HL-60/S4 (cell line): ENCODE data around the gene ANP32B.
"Not testable (repeated sequence)": the region's sequence is repeated elsewhere in the genome, so short reads cannot be mapped to it uniquely, and the experiment has no call there.

ENCODE experiments used
- in situ Hi-C: fragments of 300-500 bp; cut with MboI; formaldehyde crosslinking; loops from 2 replicates; pipeline ENCODE4 v1.14.3; 2022; ENCODE audit warnings: low sequenced_read_pairs

Gene ANP32B

DNA sequence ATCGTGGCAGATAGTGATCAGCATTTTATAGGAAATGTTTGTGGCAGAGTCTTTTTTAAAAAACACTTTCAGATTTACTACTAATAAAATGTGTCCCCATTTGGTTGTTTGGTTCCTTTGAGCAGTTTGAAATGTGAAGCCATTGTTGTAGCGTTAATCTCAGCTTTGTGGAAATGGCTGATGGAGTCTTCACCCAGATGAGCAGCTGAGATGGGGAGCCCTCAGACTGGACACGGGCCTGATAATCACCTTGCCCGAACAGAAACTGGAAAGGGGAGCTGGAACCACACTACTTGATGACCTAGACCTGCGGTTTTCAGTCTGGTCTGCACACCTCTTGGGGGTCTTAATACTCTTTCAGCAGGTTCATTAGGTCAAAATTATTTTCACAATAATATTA, 20.6 kb upstream of the ANP32B start:
- in situ Hi-C loops: no loop called here

- in situ Hi-C loops: no loop called here
Measured at GRCh38 chr9:97963232-97963631, 19.9 kb upstream of the ANP32B start.

DNA sequence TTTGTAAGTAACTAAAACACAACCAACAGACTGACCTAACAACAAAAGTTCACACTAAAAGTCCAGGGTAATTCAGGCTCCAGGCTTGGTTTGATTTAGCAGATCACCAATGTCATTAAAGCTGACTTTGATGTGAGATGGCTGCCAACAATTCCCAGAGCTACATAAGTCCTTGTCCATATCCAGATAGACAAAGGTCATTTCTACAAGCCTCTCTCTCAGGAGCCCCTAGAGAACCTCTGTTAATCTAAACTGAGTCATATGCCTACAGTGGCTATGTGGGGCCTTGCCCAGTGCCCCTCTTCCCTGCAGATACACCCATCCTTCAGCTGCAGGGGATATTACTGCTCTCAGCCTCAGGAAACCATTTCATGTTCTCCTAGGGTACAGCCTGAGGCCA, 18.2 kb upstream of the ANP32B start:
- in situ Hi-C loops: no loop called here

DNA sequence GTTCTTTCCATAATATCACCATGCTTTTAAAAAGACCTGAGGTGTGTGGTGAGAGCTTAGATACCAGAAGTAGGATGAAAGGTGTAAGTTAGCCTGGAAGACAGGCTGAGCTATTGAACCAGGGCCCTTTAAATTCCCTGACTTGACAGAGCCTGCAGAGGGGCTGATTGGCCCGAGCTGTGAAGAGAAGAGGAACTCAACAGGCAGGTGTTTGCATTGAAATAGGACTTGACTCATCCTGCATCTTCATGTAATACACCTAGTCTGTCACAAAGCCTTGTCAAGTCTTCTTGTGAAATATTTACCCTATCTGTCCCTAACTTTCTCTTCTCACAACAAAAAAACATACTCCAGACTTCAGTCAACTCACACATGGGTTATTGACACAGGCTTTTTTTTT, 16.6 kb upstream of the ANP32B start:
- in situ Hi-C loops: no loop called here

DNA sequence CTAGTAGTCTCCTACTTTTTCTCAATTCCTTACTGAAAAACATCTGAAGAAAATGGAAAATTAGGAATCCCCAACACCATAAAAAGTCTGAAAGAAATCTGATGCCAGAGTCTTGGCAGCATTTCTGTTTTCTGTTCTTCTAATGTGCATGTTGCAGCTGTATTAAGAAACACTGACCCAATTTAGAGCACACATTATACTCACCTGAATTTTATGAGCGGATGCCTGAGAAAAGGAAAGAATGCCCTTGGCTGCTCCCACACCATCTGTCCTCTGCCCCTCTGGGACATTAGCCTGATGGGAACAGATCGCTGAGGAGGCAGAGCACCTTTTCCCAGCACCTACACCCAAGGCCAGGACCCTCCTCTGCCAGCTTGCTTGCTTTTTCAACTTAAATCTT, 14.1 kb upstream of the ANP32B start:
- in situ Hi-C loops: no loop called here

DNA sequence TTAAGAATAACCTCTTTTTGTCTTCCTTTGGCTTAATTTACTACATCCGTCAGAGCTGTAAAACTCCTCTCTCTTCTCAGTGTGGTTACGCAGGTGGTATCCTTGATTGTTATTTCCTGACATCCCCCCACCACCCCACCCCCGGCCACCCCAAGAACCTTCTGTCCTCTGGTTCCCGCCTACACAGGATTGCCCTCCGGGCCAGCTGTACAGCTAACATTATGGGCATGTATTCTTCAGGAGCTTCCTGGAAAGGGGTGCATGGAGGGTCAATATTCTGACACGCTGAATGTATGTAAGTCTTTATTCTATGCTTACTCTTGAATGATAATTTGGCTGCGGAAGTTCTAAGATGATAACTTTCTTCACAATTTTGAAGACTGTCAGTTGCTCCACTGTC, 13.0 kb upstream of the ANP32B start:
- in situ Hi-C loops: no loop called here

GRCh38 chr9:97972753-97973152, 10.4 kb upstream of the ANP32B start:
- in situ Hi-C loops: no loop called here

GRCh38 chr9:97975376-97975775, 7.8 kb upstream of the ANP32B start:
- in situ Hi-C loops: no loop called here

GRCh38 chr9:97976633-97977032, 6.5 kb upstream of the ANP32B start:
- in situ Hi-C loops: not testable (repeated sequence)

DNA sequence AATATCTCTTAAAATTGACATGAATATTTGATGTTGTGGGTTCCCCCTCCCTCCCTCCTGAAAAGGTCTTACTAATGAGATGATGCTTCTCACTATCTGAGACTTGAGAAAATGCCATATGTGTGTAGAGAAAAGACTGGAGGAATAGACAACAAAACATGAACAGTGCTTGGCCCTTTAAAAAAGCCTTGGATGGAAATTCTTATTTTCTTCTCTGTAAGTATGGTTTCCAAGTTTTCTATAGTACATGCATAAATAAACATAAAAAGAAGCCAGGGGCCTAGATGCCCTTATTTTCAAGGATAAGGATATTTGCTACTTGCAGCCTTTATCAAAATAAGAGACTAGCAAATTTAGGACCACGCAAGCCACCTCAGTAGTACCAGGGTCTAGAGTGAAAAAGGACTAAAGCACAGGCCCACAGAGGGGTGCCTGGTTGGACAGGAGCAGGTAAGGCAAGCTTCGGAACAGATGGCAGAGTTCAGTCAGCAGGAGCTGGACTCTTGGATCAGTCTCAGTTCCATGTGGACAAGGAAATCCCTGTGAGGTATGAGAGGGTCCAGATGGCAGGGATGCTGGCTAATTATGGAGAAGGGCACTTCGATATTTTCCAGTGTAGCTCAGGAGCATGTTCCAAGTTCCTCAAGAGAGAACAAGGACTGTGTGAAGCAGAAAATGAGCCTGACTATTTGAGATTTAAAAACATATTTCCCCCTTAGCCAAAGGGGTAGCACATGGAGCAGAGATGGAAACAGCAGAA, 4.6 kb upstream of the ANP32B start:
- in situ Hi-C loops: no loop called here

- in situ Hi-C loops: no loop called here
Measured at GRCh38 chr9:97979788-97980478, 3.2 kb upstream of the ANP32B start.

- in situ Hi-C loops: no loop called here
Measured at GRCh38 chr9:97980479-97980803, 2.7 kb upstream of the ANP32B start.

DNA sequence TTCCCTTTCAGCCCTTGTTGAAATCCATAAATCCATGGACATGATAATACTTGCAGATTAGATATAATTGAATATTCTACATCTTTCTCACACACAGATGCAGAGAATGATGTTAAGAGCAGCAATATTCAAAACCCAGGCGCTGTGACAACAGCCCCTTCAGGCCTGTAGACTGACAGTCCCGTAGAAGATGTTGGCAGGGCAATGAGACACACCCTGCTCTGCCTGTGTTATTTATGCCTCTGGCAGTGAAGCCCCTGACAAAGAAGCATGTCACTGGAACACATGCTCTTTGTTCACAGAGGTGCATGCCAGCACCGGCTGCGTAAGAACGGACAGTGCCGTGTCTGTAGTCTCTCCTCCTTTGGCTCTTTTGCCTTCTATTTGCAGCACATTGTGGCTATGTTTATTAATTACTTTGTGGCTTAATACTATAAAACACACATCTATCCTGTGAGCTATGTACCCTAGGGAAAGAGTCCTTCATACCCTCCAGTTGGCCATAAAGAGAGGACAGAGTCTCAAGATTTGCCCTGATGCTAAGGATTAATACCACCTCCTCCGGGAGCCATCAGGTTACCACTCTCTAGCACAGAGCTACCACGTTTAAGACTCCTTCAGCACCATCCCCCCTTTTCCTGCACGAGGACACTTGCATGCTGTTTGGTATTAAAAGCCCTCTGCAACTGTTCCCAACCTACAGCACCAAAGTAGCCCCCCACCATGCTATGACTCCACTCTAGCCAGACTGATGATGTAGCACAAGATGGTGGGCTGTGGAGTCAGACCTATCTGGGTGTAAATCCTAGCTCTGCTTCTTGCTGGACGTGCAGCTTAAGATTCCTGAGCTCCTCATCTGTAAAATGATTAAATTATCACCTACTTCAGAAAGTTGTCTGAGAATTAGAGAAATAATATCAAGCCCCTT, 2.0 kb upstream of the ANP32B start:
- in situ Hi-C loops: no loop called here

DNA sequence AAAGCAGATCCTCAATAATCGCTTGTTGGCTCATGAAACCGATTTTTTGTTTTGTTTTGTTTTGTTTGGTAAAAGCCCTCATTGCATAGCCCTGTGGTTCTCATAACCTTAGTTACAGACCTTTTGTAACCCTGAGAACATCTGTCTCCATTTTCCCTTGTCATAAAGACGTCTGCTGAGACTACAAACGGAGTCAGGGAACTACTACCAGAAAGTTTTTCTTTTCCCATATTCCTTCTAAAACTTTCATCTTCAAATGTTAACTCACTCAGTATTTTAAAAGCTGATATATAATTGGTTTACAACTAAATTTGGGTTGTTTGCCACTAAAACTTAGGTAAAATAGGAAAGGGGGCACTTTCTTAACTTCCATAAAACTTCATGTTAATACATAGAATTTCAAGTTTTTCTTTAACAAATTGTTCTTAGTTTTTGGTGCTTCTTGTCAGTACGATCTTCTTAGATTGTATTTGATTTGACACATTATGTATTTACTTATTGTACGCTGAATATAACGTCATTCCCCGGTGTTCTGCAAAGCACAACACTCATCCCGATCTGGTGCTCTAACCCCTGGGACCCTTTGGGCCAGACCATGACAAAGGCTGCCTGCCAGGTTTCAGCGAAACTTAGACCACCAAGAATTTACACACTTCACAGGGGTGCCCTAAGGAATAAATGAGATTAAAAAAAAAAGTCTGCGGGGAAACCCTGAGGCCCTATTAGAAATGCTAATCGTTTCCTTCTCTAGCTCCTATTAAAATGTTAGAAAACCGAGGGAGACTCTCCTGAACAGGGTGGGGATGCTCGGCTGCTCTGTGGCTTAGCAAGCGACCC, 1.1 kb upstream of the ANP32B start:
- in situ Hi-C loops: no loop called here

DNA sequence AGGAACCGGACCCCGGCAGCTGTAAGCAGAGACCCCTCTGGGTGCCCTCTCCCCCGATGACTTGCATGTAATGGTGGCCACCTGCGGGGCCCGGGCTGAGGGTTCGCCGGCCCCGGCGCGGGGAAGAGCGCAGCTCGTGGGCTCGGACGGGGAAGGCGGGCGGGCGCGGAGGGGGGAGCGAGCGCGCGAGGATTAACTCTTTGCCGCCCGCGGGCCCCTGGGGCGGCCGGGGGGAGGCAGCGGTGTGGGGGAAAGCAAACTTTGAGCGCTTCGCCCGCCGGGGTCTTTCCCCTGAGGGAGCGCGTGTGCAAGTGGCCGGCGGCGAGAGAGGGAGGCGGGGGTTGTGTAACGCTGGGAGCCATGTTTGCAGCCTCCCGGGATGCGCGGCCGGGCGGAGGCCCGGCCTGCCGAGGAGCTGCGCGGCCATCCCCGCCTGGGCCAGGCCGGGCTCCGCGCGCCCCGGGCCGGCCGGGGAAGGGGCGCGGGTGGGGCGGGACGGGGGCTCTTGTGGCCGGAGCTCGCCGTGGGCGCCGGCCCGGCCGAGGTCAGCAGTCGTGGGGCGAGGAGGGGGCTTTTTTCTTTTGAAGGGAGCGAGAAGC, 547 bp downstream of the ANP32B start:
- in situ Hi-C loops: no loop called here

- in situ Hi-C loops: no loop called here
Measured at GRCh38 chr9:97984188-97985057, 1.3 kb downstream of the ANP32B start.

DNA sequence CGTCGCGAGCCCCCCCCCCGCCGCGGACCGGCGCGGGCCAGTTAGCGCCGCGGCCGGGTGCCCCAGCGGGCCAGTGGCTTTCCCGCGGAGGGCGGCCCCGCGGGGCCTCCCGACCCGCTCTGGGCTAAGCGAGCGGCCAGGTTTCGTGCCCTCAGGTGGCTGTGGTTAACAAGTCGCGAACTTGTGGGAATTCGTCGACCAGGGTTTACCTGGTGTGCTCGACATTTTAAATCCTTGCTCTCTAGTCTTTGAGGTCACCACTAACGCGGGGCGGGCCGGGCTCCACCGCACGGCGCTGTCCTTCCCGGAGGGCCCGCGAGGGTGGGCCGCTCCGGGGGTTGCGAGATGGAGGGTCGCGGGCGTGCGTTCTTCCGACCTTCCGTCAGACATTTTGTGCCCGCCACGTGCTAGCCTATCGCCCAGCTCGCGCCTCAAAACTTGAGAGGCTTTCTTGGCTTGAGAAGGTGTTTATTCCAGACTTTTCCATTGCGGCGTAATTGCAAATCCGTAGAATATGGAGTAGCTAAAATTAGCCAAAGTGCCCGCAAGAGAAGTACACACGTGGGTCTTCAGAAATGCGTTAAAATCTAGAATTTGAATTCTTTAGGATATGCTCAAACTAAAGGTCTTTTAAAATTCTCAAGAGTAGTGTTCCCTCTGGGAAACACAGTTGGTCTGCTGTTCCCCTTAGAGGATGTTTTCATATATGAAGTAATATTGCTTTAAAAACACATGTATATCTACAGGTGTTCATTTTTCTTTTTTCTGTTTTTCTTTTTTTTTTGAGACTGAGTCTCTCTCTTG, 2.1 kb downstream of the ANP32B start:
- in situ Hi-C loops: no loop called here

DNA sequence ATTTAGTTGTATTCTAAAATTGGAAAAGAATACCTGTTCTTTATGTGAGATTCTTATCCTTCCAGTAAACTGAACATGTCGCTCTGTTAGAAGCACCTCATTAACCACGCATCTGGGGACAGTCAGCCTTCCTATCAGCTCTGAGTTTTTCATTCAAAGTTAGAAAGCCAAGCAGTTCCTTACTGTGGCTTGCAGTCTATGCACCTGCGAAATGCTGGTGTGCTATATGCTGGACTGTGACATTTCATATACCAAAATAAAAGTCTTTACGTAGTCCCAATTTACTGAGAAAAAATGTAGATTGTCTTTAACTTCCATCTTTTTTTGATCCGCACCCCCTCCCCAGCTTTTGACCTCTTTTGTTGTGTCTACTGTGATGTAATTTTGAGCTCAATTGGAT, 4.3 kb downstream of the ANP32B start:
- in situ Hi-C loops: no loop called here

GRCh38 chr9:97990259-97990658, 7.1 kb downstream of the ANP32B start:
- in situ Hi-C loops: no loop called here
